ENCODE measurements around the gene SMAD3.

The SMAD3 gene

DNA sequence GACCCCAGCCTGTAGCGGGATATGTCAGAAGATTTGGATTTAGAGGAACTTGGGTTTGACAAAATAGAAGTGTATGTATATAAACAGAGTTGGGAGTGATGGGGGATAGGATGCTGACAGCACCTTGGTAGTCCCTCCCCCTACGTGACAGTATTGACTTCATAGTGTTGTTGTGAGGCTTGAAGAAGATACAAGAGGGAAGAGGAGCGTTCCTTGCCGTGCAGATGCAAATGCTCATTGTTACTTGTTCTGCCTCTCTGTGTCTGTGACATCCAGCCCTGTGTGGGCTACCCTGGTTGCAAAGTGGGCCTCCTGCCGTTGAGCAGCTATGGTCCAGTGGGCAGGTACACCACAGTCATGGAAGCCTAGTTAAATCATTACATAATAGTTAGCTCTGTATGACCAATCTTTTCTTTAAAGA, 45.0 kb downstream of the SMAD3 start:
- H3K4me3 ChIP-seq (ENCODE audit: low read depth, low read length), result no peak overlapping the region
- peaks cover 6% of the 10 kb centered on the region for H3K9me3 ChIP-seq (ENCODE audit: severe bottlenecking)
- no peaks in the 10 kb centered on the region for H3K36me3 ChIP-seq
- no peak overlapping the region for H3K27ac ChIP-seq
- DNase-seq, result no peak
- no peaks in the 10 kb centered on the region for H3K27me3 ChIP-seq (ENCODE audit: insufficient read depth, low read depth, severe bottlenecking)
- TF ChIP-seq, protein P1, sequence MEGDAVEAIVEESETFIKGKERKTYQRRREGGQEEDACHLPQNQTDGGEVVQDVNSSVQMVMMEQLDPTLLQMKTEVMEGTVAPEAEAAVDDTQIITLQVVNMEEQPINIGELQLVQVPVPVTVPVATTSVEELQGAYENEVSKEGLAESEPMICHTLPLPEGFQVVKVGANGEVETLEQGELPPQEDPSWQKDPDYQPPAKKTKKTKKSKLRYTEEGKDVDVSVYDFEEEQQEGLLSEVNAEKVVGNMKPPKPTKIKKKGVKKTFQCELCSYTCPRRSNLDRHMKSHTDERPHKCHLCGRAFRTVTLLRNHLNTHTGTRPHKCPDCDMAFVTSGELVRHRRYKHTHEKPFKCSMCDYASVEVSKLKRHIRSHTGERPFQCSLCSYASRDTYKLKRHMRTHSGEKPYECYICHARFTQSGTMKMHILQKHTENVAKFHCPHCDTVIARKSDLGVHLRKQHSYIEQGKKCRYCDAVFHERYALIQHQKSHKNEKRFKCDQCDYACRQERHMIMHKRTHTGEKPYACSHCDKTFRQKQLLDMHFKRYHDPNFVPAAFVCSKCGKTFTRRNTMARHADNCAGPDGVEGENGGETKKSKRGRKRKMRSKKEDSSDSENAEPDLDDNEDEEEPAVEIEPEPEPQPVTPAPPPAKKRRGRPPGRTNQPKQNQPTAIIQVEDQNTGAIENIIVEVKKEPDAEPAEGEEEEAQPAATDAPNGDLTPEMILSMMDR (IDR thresholded peaks at IDR 0.05; ENCODE audit: low read depth, low read length), result no peak

DNA sequence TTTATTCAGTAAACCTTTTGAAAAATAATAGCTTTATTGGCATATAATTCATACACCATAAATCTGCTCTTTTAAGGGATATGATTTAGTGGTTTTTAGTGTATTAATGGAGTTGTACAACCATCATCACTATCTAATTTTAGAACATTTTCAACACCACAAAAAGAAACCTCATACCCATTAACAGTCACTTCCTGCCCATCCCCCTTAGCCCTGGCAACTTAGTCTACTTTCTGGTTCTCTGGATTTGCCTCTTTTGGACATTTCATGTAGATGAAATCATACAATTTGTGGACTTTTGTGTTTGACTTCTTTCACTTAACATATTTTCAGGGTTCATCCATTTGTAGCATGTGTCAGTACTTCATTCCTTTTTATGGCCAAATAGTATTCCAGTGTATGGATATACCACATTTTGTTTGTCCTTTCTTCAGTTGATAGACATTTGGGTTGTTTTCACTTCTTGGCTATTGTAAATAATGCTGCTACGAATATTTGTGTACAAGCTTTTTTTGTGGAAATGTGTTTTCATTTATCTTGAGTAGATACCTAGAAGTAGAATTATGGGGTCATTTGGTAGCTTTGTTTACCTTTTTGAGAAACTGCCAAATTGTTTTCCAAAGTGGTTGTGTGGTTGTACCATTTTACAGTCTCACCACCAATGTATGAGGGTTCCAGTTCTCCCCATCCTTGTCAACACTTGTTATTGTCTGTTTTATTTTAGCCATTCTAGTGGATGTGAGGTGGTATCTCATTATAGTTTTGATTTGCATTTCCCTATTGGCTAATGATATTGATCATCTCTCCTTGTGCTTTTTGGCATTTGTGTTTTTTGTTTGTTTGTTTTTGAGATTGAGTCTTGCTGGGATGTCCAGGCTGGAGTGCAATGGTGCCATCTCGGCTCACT, 45.8 kb downstream of the SMAD3 start:
- TF ChIP-seq, protein P1 (IDR thresholded peaks at IDR 0.05; ENCODE audit: low read depth, low read length), result no peak
- DNase-seq, result no peak
- Histone ChIP-seq H3K36me3 (no peaks in the 10 kb centered on the region), H3K27me3 (ENCODE audit: insufficient read depth, low read depth, severe bottlenecking) (no peaks in the 10 kb centered on the region), H3K4me3 (ENCODE audit: low read depth, low read length) (no peak overlapping the region), H3K9me3 (ENCODE audit: severe bottlenecking) (peaks cover 6% of the 10 kb centered on the region), H3K27ac (no peak overlapping the region)

DNA sequence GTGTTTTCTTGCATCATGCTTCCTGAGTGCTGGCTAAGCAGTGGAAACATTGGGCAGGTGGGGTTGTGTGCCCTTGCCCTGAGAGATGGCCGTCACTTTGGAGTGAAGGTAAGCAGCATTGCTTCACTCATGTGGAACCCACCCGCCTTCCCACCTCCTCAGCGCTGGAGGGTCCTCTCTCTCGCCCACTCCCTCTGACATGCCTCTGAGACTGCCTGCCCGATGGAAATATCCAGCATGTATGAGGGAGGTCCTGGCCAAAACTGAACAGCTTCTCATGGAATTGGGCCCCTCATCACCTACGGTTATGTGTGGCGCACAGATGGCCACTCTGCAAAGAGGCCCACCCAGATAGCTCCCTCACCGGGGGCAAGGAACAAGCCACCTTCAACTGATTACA, 48.6 kb downstream of the SMAD3 start:
- Histone ChIP-seq H3K36me3 (no peaks in the 10 kb centered on the region), H3K9me3 (ENCODE audit: severe bottlenecking) (peaks cover 6% of the 10 kb centered on the region), H3K27ac (no peak overlapping the region), H3K4me3 (ENCODE audit: low read depth, low read length) (no peak overlapping the region), H3K27me3 (ENCODE audit: insufficient read depth, low read depth, severe bottlenecking) (no peaks in the 10 kb centered on the region)
- no peak for DNase-seq
- TF ChIP-seq, protein P1 (IDR thresholded peaks at IDR 0.05; ENCODE audit: low read depth, low read length), result no peak

DNA sequence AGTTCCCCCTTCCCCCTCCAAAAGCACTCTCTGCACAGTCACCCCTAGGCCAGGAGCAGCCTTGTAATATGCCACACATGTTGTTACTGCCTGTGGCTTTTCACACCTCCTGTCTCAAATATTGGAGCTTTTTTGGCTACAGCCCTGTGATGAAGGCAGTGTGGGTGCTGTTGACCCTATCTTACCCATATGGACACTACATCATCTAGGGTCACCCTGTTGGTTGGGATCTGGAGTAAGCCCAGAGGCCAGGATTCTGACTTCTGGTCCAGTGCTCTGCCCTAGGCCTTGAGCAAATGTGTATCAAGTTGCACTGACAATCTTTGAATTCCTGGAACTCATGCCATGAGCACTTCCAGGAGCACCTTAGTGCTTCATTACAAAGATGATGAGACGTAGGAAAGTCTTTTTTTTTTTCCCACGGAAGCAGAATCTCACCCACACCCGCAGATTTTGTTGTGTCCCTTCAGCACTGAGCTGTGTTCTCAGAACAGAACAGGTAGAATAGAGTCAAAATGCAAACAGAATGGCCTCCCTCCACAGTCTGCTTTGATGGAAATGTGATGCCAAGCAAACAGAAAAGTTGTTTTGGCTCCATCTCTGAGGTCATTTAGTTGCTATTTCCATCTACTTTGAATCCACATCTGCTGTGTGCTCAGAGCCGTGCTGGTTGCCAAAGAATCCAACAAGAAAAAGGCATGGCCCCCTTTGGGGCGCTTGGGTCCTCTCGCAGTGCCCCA, 49.6 kb downstream of the SMAD3 start:
- Histone ChIP-seq H3K4me3 (ENCODE audit: low read depth, low read length) (no peak overlapping the region), H3K9me3 (ENCODE audit: severe bottlenecking) (peaks cover 6% of the 10 kb centered on the region), H3K36me3 (no peaks in the 10 kb centered on the region), H3K27me3 (ENCODE audit: insufficient read depth, low read depth, severe bottlenecking) (no peaks in the 10 kb centered on the region), H3K27ac (no peak overlapping the region)
- DNase-seq, result no peak
- TF ChIP-seq, protein P1 (IDR thresholded peaks at IDR 0.05; ENCODE audit: low read depth, low read length), result no peak

DNA sequence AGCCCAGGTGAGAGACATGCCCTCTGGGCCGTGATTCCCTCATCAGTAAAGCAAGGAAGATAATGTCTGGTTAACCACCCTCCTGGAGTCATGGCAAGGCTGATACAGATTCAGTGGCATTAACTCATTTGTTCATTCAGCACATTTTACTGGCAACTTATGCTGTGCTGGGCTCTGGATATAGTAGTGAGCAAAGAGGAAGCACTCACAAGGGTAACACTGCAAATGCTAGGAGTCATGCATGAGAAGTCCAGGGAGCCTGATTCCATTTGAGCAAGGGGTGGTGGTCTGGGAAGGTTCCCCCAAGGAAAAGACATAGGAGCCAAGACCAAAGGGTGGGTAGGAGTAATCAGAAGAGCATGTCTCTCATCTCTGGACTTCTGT, 50.2 kb downstream of the SMAD3 start:
- Histone ChIP-seq H3K4me3 (ENCODE audit: low read depth, low read length) (no peak overlapping the region), H3K27ac (no peak overlapping the region), H3K36me3 (no peaks in the 10 kb centered on the region), H3K9me3 (ENCODE audit: severe bottlenecking) (peaks cover 6% of the 10 kb centered on the region), H3K27me3 (ENCODE audit: insufficient read depth, low read depth, severe bottlenecking) (no peaks in the 10 kb centered on the region)
- TF ChIP-seq, protein P1 (IDR thresholded peaks at IDR 0.05; ENCODE audit: low read depth, low read length), result no peak
- DNase-seq, result no peak
